Loucy (cell line): ENCODE results near the gene TGM2.

ENCODE experiments used
- H2AFZ ChIP-seq: fragments of 200-600 bp; sonication (generic); 2 replicates; pipeline ENCODE4 v1.6.0; 2016; ENCODE audit warnings: antibody characterized with exemption, mild to moderate bottlenecking, low read length, moderate library complexity
- H3F3A ChIP-seq: fragments of 200-600 bp; 2 replicates; pipeline ENCODE4 v1.6.0; 2016; ENCODE audit warnings: antibody characterized with exemption, low read depth, mild to moderate bottlenecking
- H3K27me3 ChIP-seq: fragments of 200-600 bp; sonication (generic); 2 replicates; pipeline ENCODE4 v1.6.1; 2014; ENCODE audit warnings: low read length, mild to moderate bottlenecking; ENCODE audit not compliant: insufficient read depth, poor library complexity, severe bottlenecking
- H3K36me3 ChIP-seq: fragments of 200-600 bp; sonication (generic); 2 replicates; pipeline ENCODE4 v1.6.1; 2016; ENCODE audit warnings: low read length; ENCODE audit not compliant: insufficient read depth
- H3K4me1 ChIP-seq: fragments of 200-600 bp; sonication (generic); 2 replicates; pipeline ENCODE4 v1.5.1; 2014; ENCODE audit warnings: low read length, mild to moderate bottlenecking; ENCODE audit not compliant: insufficient read depth, poor library complexity, severe bottlenecking
- H3K4me2 ChIP-seq: fragments of 200-600 bp; sonication (generic); 2 replicates; pipeline ENCODE4 v1.6.0; 2014; ENCODE audit warnings: antibody characterized with exemption, low read length, low read depth, mild to moderate bottlenecking; ENCODE audit not compliant: poor library complexity, severe bottlenecking
- H3K4me3 ChIP-seq: fragments of 200-600 bp; sonication (generic); 2 replicates; pipeline ENCODE4 v1.5.1; 2014; ENCODE audit warnings: low read length, mild to moderate bottlenecking, mixed read lengths; ENCODE audit not compliant: poor library complexity, severe bottlenecking
- H3K79me2 ChIP-seq: fragments of 200-600 bp; sonication (generic); 2 replicates; pipeline ENCODE4 v1.6.1; 2014; ENCODE audit warnings: low read length; ENCODE audit not compliant: insufficient read depth
- H3K9ac ChIP-seq: fragments of 200-600 bp; sonication (generic); 2 replicates; pipeline ENCODE4 v1.6.0; 2014; ENCODE audit warnings: mild to moderate bottlenecking, low read depth, low read length, moderate library complexity; ENCODE audit not compliant: poor library complexity, severe bottlenecking
- H3K9me2 ChIP-seq: fragments of 200-600 bp; sonication (generic); replicated peaks from 2 replicates; pipeline ENCODE4 v1.6.1; 2016; ENCODE audit warnings: low read depth, low read length, mixed read lengths
- H3K9me3 ChIP-seq: fragments of 200-600 bp; sonication (generic); 2 replicates; pipeline ENCODE4 v1.6.1; 2014; ENCODE audit warnings: mild to moderate bottlenecking, antibody characterized with exemption, low read length, low read depth; ENCODE audit not compliant: insufficient read depth
- H4K20me1 ChIP-seq: fragments of 200-600 bp; sonication (generic); 2 replicates; pipeline ENCODE4 v1.6.0; 2014; ENCODE audit warnings: antibody characterized with exemption, low read length, mild to moderate bottlenecking; ENCODE audit not compliant: insufficient read depth, poor library complexity, severe bottlenecking
- EZH2phosphoT487 ChIP-seq: fragments of 200-600 bp; IDR thresholded peaks from 2 replicates; pipeline ENCODE4 v1.6.1; 2018; ENCODE audit warnings: antibody characterized with exemption, mild to moderate bottlenecking, moderate library complexity, borderline replicate concordance
- TF ChIP-seq, protein P1 (sequence below): fragments of 200-600 bp; sonication (generic); conservative IDR thresholded peaks from 2 replicates; pipeline ENCODE4 v1.5.1; 2014; ENCODE audit warnings: mild to moderate bottlenecking, antibody characterized with exemption, low read length

Gene TGM2

DNA sequence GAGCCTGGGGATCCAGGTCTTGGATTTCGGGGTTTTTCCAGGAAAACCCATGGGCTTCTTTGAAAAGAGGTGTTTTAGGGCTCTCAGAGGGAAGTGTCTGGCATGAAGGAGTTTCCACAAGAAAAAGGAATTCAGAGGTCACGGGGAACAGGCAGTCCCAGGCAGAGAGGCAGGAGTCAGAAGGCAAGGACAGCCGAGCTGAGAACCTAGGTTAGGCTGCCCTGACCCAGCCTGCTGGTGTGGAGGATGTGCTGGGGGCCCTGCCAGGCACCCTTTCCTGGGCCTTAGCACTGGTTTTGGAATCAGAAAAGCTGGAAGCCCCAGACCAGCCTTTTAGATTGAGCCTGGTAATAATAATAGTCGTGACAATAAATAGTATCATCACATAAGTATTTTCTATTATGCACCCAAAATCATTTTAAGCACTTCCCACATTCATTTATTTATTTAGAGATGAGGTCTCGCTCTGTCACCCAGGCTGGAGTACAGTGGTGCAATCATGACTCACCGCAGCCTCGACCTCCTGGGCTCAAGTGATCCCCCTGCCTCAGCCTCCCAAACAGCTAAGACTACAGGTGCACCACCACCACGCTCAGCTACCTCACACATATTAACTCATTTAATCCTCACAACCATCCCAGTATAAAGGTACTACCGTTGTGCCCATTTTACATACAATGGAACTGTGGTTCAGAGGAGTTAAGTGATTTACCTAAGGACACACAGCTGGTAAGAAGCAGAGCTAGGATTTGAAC lies 19.9 kb downstream of the TGM2 start:
- peaks cover 32% of the 10 kb centered on the region for H3K4me1 ChIP-seq
- H3K79me2 ChIP-seq = no peaks in the 10 kb centered on the region
- no peaks in the 10 kb centered on the region for H4K20me1 ChIP-seq
- no peaks in the 10 kb centered on the region for H3K36me3 ChIP-seq
- H3K27me3 ChIP-seq = no peaks in the 10 kb centered on the region
- H3F3A ChIP-seq = no peaks in the 10 kb centered on the region; the same call in 1 of the 2 replicates
- no peak overlapping the region for H3K9ac ChIP-seq
- H3K9me3 ChIP-seq = no peaks in the 10 kb centered on the region
- no peak overlapping the region for H3K4me2 ChIP-seq
- no peaks in the 10 kb centered on the region for H3K9me2 ChIP-seq
- TF ChIP-seq EZH2phosphoT487 = no peak
- TF ChIP-seq, protein P1, sequence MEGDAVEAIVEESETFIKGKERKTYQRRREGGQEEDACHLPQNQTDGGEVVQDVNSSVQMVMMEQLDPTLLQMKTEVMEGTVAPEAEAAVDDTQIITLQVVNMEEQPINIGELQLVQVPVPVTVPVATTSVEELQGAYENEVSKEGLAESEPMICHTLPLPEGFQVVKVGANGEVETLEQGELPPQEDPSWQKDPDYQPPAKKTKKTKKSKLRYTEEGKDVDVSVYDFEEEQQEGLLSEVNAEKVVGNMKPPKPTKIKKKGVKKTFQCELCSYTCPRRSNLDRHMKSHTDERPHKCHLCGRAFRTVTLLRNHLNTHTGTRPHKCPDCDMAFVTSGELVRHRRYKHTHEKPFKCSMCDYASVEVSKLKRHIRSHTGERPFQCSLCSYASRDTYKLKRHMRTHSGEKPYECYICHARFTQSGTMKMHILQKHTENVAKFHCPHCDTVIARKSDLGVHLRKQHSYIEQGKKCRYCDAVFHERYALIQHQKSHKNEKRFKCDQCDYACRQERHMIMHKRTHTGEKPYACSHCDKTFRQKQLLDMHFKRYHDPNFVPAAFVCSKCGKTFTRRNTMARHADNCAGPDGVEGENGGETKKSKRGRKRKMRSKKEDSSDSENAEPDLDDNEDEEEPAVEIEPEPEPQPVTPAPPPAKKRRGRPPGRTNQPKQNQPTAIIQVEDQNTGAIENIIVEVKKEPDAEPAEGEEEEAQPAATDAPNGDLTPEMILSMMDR = no peak
- no peak overlapping the region for H3K4me3 ChIP-seq
- peak overlapping the region; percentile 74; the same call in 1 of the 2 replicates for H2AFZ ChIP-seq

DNA sequence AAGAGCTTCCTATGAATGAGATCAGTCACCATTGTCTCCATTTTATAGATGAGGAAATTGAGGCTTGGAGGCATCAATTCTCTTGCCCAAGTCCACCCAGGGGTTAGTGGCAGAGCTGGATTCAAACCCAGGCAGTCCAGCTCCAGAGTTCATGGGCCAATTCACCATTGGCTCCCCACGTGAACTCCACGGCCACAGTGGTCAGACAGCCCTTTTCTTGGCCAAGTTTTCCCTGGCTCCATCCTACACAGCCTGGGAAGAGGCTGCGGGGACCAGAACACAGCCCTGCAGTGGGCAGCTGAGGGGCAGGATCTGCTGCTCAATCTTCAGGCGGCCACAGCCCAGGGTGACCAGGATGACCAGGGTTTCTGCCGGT lies 20.5 kb downstream of the TGM2 start:
- Histone ChIP-seq H3K27me3 (no peaks in the 10 kb centered on the region), H3K9me2 (no peaks in the 10 kb centered on the region), H3K4me1 (peaks cover 38% of the 10 kb centered on the region), H4K20me1 (no peaks in the 10 kb centered on the region), H3K9me3 (no peaks in the 10 kb centered on the region), H3K36me3 (no peaks in the 10 kb centered on the region), H2AFZ (peak overlapping the region; percentile 74; the same call in 1 of the 2 replicates), H3K4me2 (peak overlapping the region; percentile 38), H3K79me2 (no peaks in the 10 kb centered on the region), H3F3A (no peaks in the 10 kb centered on the region; the same call in 1 of the 2 replicates), H3K4me3 (no peak overlapping the region), H3K9ac (peak overlapping the region; percentile 6)
- TF ChIP-seq EZH2phosphoT487 = no peak
- TF ChIP-seq, protein P1 = no peak

DNA sequence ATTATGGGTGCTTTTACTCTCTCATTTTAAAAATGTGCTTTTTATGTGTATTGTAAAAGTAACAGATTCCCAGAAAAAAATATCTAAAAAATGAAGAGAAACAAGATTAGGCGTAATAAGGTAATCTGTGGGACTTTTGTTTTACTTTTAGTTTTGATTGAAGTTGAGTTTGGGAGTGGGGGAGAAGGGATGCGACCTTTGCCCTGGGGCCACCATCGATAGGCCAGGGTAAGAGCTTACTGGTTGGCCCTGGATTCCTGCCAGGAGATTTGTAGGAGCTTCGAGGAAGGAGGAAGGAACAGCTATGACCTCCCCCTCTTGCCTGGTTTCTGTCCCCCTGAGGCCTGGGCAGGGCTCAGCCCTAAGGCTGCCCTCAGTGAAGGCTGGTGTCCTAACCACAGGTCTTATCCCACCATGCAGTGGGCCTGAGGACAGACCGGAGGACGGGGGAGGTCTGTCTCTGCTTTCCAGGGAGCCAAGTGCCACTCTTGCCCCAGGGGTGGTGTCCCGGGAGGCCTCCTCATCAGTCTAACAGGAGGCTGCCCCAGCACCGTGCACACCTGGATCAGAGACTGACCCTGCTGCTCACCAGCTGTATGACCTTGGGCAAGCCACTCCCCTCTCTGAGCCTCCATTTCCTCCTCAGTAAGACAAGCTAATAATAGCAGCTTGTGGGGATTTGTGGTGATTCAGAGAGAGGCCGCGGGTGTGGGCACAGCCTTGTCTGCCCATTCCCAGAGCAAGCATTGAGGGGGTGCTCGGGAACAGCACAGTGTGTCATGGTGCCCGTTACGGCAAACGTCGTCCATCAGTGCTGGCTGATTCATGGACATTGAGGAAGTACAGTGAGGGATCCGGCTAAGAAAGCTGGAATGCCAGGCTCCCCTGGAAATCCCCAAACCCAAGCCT lies 21.2 kb downstream of the TGM2 start:
- Histone ChIP-seq H3K4me2 (peak overlapping the region; percentile 38), H3K9me3 (no peaks in the 10 kb centered on the region), H3K79me2 (no peaks in the 10 kb centered on the region), H3K27me3 (no peaks in the 10 kb centered on the region), H3F3A (no peaks in the 10 kb centered on the region; the same call in 1 of the 2 replicates), H3K4me3 (peak overlapping the region; percentile 25), H3K9me2 (no peaks in the 10 kb centered on the region), H3K4me1 (peaks cover 40% of the 10 kb centered on the region), H3K9ac (peak overlapping the region; percentile 6), H3K36me3 (no peaks in the 10 kb centered on the region), H2AFZ (peak overlapping the region; percentile 74; the same call in 1 of the 2 replicates), H4K20me1 (no peaks in the 10 kb centered on the region)
- TF ChIP-seq EZH2phosphoT487 = no peak
- TF ChIP-seq, protein P1 = no peak
